SK-N-SH treated with all-trans-retinoic acid at 6 μM for 48 hours (cell line): ENCODE measurements around the gene HMSD.

Source experiments
- OSR1 ChIP-seq: fragments of 250-450 bp; sonication (Bioruptor Pico); IDR thresholded peaks from 2 replicates; pipeline ENCODE4 v1.8.0; 2022; ENCODE audit warnings: moderate library complexity, mild to moderate bottlenecking, inconsistent platforms
- PPARA ChIP-seq: fragments of 250-450 bp; sonication (Bioruptor Pico); IDR thresholded peaks from 2 replicates; pipeline ENCODE4 v1.5.0; 2020; ENCODE audit warnings: mild to moderate bottlenecking, borderline replicate concordance
- RARB ChIP-seq: fragments of 250-450 bp; sonication (Bioruptor Pico); IDR thresholded peaks from 2 replicates; pipeline ENCODE4 v1.8.0; 2021; ENCODE audit warnings: mild to moderate bottlenecking, moderate library complexity
- ZFP3 ChIP-seq: fragments of 250-450 bp; sonication (Bioruptor Pico); IDR thresholded peaks from 2 replicates; pipeline ENCODE4 v1.5.0; 2020; ENCODE audit warnings: mild to moderate bottlenecking, moderate library complexity
- ZFP30 ChIP-seq: fragments of 450-650 bp; formaldehyde crosslinking; IDR thresholded peaks from 2 replicates; pipeline ENCODE4 v1.5.0; 2022; ENCODE audit warnings: mild to moderate bottlenecking, moderate library complexity
- ZNF8 ChIP-seq: fragments of 450-650 bp; formaldehyde crosslinking; IDR thresholded peaks from 2 replicates; pipeline ENCODE4 v1.5.0; 2020; ENCODE audit warnings: mild to moderate bottlenecking, moderate library complexity
- TF ChIP-seq, protein P1 (sequence below): fragments of 250-450 bp; sonication (Bioruptor Pico); IDR thresholded peaks from 2 replicates; pipeline ENCODE4 v1.8.0; 2021; ENCODE audit warnings: low read depth, mild to moderate bottlenecking, moderate library complexity, borderline replicate concordance

DNA sequence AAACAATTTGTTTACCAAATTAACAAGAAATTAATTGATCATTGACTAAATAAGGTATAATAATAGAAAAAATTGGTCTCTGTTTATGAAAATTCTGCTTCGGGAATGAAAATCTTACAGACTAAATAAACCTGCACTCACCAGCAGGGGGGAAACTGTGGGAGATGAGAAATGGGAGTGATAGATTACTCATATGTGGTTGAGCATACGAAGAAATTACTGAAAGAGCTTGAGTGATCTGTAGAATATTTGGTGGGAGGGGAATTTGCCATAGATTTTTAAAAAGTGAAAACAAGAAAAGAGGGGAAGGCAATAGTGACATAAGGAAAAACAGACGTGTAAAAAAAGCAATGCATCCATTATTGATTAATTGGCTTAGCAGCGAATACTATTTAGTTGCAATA is 2.2 kb downstream of the HMSD start:
- TF ChIP-seq ZNF8 (CRISPR knock-in tag): no peak
- no peak for TF ChIP-seq OSR1 (CRISPR knock-in tag)
- no peak for TF ChIP-seq ZFP3
- TF ChIP-seq ZFP30: no peak
- TF ChIP-seq RARB (CRISPR knock-in tag): no peak
- TF ChIP-seq, protein P1, sequence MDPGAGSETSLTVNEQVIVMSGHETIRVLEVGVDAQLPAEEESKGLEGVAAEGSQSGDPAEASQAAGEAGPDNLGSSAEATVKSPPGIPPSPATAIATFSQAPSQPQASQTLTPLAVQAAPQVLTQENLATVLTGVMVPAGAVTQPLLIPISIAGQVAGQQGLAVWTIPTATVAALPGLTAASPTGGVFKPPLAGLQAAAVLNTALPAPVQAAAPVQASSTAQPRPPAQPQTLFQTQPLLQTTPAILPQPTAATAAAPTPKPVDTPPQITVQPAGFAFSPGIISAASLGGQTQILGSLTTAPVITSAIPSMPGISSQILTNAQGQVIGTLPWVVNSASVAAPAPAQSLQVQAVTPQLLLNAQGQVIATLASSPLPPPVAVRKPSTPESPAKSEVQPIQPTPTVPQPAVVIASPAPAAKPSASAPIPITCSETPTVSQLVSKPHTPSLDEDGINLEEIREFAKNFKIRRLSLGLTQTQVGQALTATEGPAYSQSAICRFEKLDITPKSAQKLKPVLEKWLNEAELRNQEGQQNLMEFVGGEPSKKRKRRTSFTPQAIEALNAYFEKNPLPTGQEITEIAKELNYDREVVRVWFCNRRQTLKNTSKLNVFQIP (CRISPR knock-in tag): no peak
- no peak for TF ChIP-seq PPARA (CRISPR knock-in tag)
